Activated T-cell treated with anti-CD3 and anti-CD28 coated beads for 4 hours (primary cell): ENCODE results near the gene MYL5.
"Not testable (repeated sequence)": the region's sequence is repeated elsewhere in the genome, so short reads cannot be mapped to it uniquely, and the experiment has no call there.

Source experiments
- DNase-seq: peaks from one replicate; pipeline ENCODE4 v3.0.0-alpha.2; 2020

The MYL5 gene

DNA sequence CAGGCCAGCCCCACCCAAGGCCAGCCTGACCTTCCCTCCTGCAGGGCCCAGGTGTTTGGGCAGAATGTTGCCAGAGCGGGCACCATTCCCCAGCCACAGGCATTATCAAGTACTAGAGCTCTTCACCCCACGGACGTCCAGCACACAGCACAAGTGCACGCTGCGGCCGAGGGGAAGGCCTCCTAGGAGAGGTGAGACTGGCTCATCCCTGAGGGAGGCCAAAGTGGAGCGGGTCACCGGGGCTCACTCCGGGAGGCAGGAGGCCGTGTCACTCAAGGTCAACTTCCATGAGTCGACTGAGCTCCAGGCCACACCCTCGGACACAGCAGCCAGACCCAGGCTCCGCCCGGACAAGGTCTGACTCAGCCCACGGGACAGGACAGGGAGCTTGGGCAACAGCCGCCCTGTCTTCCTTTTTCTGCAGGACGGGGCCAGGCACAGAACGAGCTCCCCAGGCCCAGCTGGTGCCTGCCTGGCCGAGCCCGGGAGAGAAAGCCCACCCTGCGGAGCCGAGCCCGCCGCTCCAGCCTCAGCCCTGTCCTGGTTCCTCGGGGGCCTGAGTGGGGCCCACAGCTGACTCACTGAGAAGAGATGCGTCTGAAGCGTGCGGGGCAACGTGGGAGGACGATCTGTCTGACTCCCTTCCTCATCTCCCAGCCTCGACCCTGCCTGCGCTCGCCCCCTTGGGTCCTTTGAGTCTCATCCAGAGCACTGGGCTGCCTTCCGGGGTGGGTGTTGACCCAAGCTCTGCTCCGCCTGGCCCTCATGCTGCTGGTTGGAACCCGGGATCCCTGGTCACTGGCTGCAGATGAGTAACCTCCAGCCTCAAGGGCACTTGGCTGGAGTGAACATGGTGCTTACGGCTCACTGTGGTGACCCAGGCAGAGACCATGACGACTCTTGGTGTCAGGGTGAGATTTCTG lies 13.0 kb downstream of the MYL5 start:
- no peak for DNase-seq

DNA sequence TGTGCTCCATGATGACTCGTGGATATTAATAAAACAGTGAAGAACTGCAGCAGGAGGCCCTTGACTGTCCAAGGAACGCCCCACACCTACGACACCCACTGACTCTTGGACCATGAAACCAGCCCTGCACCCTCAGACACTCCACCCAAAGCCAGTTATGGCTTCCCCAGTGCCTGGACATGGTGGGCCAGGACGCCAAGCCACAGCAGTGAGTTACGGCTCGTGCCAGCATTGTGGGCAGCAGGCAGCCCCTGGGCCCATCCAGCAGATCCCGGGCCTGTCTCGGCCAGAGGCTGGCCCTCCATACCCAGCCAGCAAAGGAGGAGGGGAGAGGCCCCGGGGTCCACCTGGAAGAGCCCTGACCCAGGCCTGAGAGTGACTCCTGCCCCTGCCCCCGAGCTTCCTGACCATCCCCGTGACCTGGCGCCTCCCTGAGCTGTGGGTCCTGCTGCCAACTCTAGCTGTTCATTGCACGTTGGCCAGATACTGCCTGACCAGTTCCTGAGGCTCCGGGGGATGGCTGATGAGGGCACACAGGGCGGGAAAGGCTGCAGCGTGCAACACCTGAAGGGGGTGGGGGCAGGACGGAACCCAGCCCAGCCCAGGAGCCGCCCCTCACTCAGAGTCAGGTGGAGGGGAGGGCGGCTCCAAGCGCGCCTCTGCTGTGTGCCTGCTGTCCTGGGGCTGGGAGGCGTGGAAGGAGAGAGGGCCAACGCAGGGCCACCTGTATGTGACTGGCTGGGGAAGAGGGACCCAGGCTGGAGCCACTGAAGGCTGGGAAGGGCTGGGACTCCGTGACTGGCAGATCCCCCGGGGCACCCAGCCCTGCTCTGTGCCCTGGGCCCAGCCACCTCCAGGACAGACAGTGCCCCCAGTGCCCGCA lies 13.9 kb downstream of the MYL5 start:
- DNase-seq = no peak

DNA sequence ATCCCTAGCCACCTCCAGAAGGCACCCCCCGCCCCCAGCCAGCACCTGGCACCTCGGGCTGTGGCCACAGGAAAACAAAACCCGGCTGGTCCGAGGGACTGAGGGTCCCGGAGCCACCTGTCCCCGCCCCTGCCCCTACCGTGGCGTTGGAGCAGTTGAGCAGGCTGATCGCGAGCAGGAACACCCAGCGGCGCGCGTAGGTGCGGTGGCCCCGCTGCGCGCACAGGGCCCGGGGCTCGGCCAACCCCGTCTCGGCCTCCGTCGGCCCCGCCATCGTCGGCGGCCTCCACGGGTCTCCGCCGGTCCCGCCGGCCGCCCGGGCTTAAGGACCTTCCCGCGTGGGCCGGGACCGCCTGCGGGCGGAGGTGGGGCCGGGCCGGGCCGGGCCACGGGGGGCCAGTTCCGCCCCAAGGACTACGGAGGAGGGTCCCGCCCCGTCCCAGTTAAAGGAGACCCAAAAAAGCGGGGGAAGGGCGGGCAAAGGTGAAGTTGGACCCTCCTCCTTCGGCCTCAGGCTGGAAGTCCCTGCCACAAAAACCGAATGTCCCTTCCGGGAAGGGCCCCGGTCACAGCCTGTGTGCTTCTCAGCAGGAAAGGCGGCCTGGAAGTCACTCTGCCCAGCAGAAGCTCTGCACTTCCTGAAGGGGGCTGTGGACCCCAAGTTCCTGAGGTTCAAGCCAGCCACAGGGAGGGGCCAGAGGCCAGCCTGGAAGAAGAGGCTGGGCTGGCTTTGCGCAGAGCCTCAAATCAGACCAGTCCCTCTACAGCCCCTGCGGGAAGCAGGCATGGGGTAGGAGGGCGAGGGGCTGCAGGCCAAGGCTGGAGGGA lies 14.7 kb downstream of the MYL5 start, which contains the start of gene SLC49A3:
SLC49A3 (minus strand) TSS at position 298 of the 828 bp plus-strand sequence; CDS start at position 274, 24 bp downstream.
- DNase-seq = no peak

DNA sequence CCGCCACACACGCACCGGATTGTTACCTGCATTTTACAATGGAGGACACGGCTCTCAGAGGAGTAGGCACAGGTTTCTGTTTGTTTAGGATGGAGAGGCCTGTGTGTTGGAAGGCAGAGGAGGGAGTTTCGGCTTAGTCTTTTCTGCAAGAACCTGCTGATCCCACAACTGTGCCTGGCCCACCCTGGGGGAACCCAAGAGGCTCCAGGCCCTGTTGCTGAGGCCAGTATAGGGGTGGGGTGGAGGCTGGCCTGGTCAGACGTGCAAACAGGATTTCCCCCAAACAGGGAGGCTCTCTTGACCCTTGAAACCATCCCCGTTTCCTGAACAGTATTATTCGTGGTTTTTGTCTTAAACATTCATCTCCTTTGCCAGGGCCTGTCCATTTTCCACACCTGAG lies 15.4 kb downstream of the MYL5 start:
- DNase-seq = no peak

DNA sequence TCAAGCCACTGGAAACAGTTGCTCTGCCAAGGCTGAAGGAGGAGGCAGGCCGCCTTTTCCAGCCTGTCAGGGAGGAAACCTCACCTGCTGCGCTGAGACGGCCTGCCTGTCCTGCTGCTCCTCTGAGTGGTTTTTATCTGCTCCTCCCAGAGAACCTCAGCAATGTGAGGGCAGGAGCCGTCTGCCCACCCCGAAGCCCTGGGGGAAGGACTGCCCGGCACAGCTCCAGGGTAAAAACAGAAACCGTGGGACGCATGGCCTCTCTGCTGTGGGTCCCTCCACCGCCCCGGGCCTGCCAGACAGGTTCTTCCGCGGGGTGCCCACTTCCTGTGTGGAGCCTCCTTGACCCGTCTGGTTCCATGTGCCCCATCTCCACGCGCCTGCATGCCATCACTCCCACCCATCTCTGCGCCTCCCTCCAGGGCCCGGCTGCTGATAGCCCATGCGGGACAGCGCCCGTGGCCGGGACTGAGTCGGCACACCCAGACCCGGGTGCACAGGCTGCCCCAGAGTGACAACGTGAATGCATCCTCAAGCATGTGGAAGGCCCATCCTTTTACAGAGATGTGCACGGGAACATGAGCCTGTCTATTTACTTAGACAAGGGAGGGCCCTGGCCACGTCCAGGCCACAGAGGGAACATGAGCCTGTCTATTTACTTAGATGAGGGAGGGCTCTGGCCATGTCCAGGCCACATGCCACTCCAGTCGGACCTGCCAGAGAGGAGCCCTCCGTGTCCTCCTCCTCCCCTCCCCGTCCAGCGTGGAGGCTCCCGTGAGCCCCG lies 18.6 kb downstream of the MYL5 start:
- no peak for DNase-seq

DNA sequence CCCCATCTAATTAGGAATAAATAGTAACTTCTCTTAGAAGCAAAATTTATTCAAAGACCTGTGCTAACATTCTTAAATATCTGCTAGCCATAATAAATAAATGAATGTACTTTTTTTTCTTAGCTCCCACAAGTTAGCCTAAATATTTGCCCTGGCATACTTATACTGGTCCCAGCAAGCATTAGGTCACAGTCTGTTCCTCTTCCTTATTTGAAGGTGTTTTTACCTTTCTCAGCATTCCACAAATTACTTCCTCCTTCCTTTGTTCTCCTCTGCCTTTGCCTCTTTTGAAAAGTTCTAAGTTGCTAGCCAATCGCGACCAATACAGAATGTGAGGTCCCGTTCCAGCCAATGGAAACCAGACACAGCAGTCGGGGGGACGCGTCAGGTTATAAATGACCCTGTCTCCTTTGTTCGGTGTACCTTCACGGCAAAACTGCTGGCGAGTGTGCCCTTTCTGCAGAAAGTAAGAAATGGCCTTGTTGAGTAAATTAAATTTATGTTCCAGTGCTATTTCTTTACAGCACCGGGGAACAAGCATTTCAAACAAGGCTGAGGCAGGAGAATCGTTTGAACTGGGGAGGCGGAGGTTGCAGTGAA lies 20.1 kb downstream of the MYL5 start:
- DNase-seq = not testable (repeated sequence)

DNA sequence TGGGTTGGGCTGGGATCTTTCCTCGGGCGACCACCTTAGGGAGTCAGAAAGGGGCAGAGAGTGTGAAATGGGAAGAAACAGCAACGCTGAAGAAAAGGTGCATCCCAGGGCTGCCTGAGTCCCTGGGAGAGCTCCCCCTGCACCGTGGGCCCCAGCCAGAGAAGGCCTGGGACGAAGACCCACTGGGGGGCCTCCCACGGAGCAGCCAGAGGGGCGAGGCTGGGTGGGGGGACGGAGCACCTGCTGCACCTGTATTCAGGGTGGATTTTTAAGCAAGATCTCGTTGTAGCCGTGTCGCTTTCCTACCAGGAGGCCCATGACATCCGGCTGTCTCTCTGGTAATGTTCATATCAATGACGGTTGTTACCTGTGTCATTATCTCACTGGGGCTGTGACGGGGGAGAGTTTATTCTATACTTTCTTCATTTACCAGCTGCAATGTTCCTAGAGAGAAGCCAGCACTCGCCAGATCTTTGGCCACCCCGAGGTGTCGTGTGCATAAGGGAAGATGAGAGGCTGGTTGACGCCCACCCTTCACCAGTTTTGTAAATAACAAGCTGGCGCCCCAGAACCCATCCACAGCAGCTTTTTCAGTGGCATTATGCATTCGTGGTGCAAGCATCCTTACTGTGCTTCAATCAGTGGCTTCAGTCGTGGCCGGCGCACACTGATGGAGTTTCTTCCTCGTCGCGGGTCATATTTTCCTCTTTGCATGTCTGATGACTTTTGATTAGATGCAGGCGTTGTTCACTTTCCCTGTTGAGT lies 25.7 kb downstream of the MYL5 start:
- DNase-seq = no peak

DNA sequence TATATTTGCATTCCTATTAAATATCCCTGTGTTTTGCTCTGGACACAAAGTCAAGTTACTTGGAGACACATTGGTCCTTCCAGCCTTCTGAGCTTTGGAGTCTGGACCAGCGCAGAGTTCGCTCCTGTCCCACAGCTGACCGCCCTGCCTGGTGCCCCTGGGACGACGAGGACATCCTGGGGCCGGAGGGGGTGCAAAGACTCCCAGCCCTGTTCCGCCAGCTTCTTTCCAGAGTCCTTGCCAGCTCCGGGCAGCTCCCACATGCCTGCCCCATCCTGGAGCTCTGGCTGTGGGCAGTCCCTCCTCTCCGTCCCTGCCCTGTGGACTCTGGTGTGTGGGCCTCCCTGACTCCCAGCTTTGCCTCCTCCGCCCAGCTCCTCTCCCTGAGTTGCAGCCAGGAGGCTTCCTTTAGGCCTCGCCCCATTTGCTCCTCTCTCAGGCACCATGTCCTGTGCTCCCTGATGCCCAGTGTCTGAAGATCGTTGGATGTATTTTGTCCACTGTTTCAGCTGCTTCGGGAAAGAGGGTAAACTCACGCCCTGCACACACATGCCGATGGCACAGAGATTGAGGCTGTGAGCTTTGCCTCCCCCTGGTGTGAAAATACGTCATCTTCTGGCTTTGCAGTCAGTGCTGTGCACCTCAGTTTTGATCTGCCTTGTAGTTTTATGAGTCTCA lies 26.4 kb downstream of the MYL5 start:
- no peak for DNase-seq

DNA sequence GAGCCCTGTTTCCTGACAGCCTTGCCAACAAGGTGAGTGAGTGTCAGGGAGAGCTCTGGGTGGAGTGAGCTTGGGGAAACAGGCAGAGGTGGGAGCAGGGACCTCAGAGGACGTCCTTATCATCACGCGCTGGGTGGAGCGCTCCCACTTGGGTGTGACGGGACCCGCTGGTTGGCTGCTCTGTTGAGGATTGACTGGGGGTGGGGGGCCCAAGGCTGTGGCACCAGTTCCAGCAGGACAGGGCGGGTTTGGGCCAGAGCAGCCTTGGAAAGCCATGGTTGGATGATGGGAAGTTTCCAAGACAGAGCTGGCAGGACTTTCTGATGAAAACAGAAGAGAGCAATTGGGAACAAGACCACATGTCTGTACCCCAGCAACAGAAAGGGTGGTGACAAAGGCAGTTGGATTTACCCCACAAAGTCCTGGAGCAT lies 28.3 kb downstream of the MYL5 start:
- DNase-seq = no peak

DNA sequence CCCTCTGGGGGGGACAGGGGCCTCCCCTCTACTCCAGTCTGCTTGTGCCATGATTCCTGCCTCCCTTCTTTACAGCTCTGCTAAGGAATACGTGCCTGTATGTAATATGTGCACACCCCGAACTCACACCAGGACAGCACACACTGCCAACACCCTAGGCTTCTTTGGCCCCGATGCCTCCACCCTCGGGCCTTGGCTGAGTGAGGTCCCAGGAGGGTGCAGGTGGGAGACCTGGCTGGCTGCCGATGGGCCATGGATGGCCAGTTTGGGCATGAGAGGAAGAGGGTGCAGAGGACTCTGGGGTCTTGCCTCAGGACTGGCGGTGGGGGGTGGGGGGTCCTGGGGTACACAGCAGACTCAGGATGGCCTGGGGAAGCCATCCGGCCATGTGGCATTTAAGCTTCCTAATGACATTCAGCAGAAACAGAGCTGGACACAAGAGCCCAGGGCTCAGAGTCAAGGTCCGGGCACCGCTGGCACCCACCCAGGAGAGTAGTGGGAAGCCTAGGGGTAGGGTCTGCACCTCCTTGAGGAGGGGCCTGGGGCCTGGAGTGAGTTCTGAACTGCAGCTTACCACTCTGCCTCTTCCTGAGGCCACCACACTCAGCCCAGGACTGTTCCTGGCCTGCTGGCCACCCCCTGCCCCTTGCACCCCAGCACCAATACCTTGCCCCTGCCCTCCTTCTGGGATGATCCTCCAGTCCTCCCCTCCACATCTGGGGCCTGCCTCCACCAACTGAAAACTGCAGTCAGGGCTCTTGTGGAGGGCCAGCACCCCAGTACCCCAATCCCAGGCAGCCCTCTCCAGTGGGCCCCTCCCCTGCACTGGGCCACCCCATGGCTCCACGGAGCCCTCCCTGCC lies 29.2 kb downstream of the MYL5 start:
- DNase-seq = no peak

DNA sequence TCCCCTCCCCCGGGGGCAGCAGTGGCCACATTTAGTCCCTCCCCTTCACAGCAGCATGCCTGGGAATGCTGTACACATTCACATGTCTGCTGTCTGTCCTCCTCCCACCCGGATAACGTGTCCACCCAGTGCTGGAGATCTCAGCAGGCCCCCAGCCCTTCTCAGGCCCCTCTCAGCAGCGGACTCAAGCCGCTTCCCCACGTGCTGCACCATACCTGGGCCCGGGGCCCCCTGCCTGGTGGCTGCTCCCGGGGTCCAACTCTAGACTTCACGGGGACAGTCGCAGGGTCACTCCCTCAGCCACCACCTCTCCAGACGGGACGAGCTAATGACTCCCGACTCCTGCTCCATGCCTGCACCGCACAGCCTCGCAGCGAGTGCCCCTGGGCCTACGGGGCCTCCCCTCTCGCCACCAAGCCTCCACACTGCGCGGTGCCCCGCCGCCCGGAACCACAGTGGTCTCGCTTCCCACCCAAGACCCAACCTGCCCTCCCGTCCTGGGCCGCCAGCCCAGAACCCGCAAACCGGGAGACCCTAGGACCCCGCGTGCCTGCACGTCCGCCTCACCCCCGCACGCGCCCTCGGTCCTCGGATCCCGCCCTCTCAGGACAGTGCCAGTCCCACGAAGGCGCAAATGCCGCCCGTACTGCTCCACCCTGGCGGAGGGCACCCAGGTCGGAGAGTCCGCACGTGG lies 30.0 kb downstream of the MYL5 start:
- no peak for DNase-seq

DNA sequence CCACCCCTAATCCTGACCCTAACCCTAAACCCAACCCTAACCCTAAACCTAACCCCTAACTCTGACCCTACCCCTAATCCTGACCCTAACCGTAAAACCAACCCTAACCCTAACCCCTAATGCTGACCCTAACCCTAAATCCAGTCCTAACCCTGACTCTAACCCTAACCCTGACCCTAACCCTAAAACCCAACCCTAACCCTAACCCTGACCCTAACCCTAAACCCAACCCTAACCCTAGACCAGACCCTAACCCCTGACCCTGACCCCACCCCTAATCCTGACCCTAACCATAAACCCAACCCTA lies 30.6 kb downstream of the MYL5 start:
- no peak for DNase-seq

DNA sequence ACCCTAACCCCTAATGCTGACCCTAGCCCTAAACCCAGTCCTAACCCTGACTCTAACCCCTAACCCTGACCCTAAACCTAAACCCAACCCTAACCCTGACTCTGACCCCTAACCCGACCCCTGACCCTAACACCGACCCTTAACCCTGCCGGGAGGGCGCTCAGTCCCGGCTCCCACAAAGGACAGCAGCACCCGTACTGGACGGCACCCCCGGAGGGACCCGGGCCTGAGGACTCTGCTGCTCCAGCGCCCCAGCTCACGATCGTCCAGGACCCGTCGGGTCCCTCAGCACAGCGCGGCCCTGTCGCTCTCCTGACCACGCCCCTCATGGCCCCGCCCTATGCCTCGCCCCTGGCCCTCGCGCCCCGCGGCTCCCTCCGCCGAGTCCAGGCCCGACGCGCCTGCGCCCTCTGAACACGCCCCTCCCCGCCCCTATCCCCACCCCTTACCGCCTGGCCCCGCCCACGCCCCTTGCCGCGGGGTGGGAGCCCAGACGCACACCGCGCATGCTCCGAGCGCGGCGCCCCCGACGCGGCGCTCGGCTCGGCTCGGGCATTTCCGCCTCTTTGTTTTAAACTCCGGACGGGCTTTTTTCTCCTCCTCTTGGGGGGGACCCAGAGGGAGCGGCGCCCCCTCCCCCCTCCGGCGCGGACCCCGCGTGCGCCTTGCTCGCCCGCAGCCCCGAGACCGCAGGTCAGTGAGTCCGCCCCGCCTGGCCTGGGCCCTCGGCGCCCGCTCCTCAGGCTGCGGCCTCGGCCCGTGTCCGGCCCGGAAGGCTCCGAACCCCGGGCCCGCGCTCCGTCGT lies 31.1 kb downstream of the MYL5 start, which contains the start of gene PCGF3:
PCGF3 (plus strand) TSS at position 555 of the 805 bp plus-strand sequence. CDS start 27,849 bp downstream, outside the sequence.
- DNase-seq = peak; percentile 96

DNA sequence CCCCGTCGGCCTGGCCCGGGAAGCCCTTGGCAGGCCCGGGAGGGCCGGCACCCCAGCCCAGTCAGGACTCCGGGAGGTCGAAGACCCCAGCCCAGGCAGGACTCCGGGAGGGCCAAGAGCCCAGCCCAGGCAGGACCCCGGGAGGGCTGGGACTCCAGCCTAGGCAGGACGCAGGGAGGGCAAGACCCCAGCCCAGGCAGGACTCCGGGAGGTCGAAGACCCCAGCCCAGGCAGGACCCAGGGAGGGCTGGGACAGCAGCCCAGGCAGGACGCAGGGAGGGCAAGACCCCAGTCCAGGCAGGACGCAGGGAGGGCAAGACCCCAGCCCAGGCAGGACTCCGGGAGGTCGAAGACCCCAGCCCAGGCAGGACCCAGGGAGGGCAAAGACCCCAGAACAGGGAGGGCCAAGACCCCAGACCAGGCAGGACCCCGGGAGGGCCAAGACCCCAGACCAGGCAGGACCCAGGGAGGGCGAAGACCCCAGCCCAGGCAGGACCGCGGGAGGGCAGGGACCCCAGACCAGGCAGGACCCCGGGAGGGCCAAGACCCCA lies 31.8 kb downstream of the MYL5 start:
- not testable (repeated sequence) for DNase-seq

DNA sequence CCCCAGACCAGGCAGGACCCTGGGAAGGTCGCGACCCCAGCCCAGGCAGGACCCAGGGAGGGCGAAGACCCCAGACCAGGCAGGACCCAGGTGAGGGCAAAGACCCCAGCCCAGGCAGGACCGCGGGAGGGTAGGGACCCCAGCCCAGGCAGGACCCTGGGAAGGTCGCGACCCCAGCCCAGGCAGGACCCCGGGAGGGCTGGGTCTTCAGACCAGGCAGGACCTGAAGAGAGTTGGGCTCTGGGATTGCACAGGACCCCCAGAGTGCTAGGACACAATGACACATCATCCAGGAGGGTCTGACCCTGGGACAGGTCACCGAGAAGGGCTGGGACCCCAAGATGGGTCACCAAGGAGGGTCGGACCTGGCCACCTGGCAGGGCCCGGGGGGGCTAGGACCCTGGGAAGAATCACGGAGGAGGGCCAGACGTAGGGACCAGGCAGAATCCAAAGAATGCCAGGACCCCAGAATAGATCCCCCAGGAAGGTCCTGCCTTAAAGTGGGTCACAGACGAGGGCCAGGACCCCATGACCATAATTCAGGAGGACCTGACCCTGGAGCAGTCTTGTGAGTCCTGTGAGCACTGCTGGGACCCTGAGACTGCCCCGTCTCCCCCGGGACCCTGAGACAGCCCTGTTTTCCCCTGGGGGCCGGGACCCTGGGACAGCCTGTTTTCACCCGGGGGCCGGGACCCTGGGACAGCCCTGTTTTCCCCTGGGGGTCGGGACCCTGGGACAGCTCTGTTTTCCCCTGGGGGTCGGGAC lies 32.7 kb downstream of the MYL5 start:
- DNase-seq = no peak

DNA sequence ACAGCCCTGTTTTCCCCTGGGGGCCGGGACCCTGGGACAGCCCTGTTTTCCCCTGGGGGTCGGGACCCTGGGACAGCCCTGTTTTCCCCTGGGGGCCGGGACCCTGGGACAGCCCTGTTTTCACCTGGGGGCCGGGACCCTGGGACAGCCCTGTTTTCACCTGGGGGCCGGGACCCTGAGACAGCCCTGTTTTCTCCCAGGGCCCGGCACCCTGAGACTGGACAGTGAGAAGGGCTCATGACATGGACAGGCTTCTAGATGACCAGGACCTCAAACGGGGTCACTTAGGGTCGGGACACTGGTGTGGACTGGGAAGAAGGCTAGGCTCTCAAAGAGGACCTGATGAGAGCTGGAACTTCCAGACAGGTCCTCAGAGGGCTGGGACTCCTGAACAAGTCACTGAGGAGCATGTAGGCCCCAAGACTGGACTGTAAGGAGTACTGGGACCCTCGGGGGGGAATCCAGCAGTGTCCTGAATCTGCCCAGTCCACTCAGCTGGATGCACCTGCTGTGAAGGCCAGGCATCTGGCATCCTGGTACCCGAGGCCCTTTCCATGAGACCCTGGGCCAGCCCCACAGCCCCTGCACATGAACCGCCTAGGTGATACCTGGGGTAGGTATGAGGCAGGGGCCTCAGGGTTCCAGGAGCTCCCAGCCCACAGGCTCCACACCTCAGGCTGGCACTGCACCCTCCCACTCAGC lies 33.7 kb downstream of the MYL5 start:
- no peak for DNase-seq
